Neural cell (in vitro differentiated cells): Measurements from ENCODE around the gene PCDHAC2.

Experiments used
- EP300 ChIP-seq: fragments of 450-650 bp; conservative IDR thresholded peaks from 2 replicates; pipeline ENCODE4 v1.6.1; 2014; ENCODE audit warnings: antibody characterized with exemption, mild to moderate bottlenecking, moderate library complexity; ENCODE audit not compliant: poor library complexity, severe bottlenecking
- EZH2 ChIP-seq: fragments of 200-600, 300-800 bp; shearing (Covaris generic), sonication (generic); IDR thresholded peaks from 2 replicates; pipeline ENCODE4 v1.6.1; 2014; ENCODE audit warnings: antibody characterized with exemption, low read length, borderline replicate concordance, mild to moderate bottlenecking; ENCODE audit not compliant: insufficient read depth, poor library complexity, severe bottlenecking
- MXI1 ChIP-seq: fragments of 450-650 bp; conservative IDR thresholded peaks from 2 replicates; pipeline ENCODE4 v1.6.1; 2014; ENCODE audit warnings: antibody characterized with exemption, mild to moderate bottlenecking; ENCODE audit not compliant: poor library complexity, severe bottlenecking
- POLR2AphosphoS5 ChIP-seq: IDR thresholded peaks from 2 replicates; pipeline ENCODE4 v1.6.1; 2012
- RAD21 ChIP-seq: fragments of 450-650 bp; conservative IDR thresholded peaks from 2 replicates; pipeline ENCODE4 v1.6.1; 2014; ENCODE audit warnings: antibody characterized with exemption, mild to moderate bottlenecking, moderate library complexity
- SMC3 ChIP-seq: fragments of 450-650 bp; conservative IDR thresholded peaks from 2 replicates; pipeline ENCODE4 v1.6.1; 2014; ENCODE audit warnings: antibody characterized with exemption, mild to moderate bottlenecking, moderate library complexity; ENCODE audit not compliant: poor library complexity
- TAF1 ChIP-seq: IDR thresholded peaks from 2 replicates; pipeline ENCODE4 v1.6.1; 2012; ENCODE audit warnings: low read depth
- TF ChIP-seq, protein P1 (sequence below): fragments of 450-650 bp; IDR thresholded peaks from 2 replicates; pipeline ENCODE4 v1.5.1; 2014; ENCODE audit warnings: antibody characterized with exemption, mild to moderate bottlenecking, moderate library complexity; ENCODE audit not compliant: poor library complexity, severe bottlenecking
- TF ChIP-seq, protein P2 (sequence below): IDR thresholded peaks from 2 replicates; pipeline ENCODE4 v1.6.1; 2012; ENCODE audit warnings: borderline replicate concordance

DNA sequence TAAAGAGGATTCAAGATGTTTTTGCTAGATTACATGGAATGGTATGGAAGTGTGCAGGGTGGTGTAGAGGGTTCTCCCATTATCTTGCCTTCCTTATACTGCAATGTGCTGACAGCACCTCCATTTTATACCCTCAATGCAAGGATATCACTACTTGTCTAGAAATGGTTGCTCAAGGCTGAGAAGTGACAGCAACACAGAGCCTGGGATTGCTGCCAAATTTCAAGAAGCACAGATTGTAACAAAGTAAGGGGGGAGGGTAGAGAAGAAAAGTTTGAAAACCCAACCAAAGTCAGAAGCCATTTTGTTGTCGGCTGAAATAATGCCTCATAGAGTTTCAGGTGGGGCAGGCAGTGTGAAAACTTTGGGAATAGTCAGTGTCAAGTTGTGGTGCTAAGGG is 29.8 kb downstream of the PCDHAC2 start:
- TF ChIP-seq POLR2AphosphoS5 (no peak), TAF1 (no peak), MXI1 (no peak), EZH2 (no peak), SMC3 (no peak), RAD21 (no peak), EP300 (no peak)
- TF ChIP-seq, protein P1, sequence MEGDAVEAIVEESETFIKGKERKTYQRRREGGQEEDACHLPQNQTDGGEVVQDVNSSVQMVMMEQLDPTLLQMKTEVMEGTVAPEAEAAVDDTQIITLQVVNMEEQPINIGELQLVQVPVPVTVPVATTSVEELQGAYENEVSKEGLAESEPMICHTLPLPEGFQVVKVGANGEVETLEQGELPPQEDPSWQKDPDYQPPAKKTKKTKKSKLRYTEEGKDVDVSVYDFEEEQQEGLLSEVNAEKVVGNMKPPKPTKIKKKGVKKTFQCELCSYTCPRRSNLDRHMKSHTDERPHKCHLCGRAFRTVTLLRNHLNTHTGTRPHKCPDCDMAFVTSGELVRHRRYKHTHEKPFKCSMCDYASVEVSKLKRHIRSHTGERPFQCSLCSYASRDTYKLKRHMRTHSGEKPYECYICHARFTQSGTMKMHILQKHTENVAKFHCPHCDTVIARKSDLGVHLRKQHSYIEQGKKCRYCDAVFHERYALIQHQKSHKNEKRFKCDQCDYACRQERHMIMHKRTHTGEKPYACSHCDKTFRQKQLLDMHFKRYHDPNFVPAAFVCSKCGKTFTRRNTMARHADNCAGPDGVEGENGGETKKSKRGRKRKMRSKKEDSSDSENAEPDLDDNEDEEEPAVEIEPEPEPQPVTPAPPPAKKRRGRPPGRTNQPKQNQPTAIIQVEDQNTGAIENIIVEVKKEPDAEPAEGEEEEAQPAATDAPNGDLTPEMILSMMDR: no peak
- TF ChIP-seq, protein P2, sequence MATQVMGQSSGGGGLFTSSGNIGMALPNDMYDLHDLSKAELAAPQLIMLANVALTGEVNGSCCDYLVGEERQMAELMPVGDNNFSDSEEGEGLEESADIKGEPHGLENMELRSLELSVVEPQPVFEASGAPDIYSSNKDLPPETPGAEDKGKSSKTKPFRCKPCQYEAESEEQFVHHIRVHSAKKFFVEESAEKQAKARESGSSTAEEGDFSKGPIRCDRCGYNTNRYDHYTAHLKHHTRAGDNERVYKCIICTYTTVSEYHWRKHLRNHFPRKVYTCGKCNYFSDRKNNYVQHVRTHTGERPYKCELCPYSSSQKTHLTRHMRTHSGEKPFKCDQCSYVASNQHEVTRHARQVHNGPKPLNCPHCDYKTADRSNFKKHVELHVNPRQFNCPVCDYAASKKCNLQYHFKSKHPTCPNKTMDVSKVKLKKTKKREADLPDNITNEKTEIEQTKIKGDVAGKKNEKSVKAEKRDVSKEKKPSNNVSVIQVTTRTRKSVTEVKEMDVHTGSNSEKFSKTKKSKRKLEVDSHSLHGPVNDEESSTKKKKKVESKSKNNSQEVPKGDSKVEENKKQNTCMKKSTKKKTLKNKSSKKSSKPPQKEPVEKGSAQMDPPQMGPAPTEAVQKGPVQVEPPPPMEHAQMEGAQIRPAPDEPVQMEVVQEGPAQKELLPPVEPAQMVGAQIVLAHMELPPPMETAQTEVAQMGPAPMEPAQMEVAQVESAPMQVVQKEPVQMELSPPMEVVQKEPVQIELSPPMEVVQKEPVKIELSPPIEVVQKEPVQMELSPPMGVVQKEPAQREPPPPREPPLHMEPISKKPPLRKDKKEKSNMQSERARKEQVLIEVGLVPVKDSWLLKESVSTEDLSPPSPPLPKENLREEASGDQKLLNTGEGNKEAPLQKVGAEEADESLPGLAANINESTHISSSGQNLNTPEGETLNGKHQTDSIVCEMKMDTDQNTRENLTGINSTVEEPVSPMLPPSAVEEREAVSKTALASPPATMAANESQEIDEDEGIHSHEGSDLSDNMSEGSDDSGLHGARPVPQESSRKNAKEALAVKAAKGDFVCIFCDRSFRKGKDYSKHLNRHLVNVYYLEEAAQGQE: no peak
